BLaER1 (cell line): ENCODE data around the gene R3HDM2.

Experiments used
- H3K27ac ChIP-seq: shearing (Covaris generic); formaldehyde crosslinking; 2 replicates; pipeline ENCODE4 v1.8.1; 2022
- H3K27me3 ChIP-seq: shearing (Covaris generic); formaldehyde crosslinking; 2 replicates; pipeline ENCODE4 v1.8.1; 2022
- H3K36me3 ChIP-seq: shearing (Covaris generic); formaldehyde crosslinking; 2 replicates; pipeline ENCODE4 v1.8.1; 2022
- H3K4me1 ChIP-seq: shearing (Covaris generic); formaldehyde crosslinking; 2 replicates; pipeline ENCODE4 v1.8.1; 2022
- H3K4me2 ChIP-seq: shearing (Covaris generic); formaldehyde crosslinking; 2 replicates; pipeline ENCODE4 v1.8.1; 2022
- H3K4me3 ChIP-seq: shearing (Covaris generic); formaldehyde crosslinking; 2 replicates; pipeline ENCODE4 v1.8.1; 2022
- H3K9ac ChIP-seq: shearing (Covaris generic); formaldehyde crosslinking; 2 replicates; pipeline ENCODE4 v1.8.1; 2022
- H3K9me3 ChIP-seq: shearing (Covaris generic); formaldehyde crosslinking; 2 replicates; pipeline ENCODE4 v1.8.1; 2022
- H4K20me1 ChIP-seq: shearing (Covaris generic); formaldehyde crosslinking; 2 replicates; pipeline ENCODE4 v1.8.1; 2022
- Cebpa-rat ChIP-seq: shearing (Covaris generic); IDR thresholded peaks from 2 replicates; pipeline ENCODE4 v1.8.1; 2022

The R3HDM2 gene

GRCh38 chr12:57467915-57468314 lies 37.1 kb upstream of the R3HDM2 start:
- H3K27me3 ChIP-seq, result no peaks in the 10 kb centered on the region

GRCh38 chr12:57467212-57467874 lies 36.5 kb upstream of the R3HDM2 start:
- peaks cover 15% of the 10 kb centered on the region for H3K4me1 ChIP-seq
- H3K9ac ChIP-seq, result no peak overlapping the region
- no peak for TF ChIP-seq Cebpa-rat
- H3K27me3 ChIP-seq, result no peaks in the 10 kb centered on the region
- H3K27ac ChIP-seq, result no peak overlapping the region
- H4K20me1 ChIP-seq, result no peaks in the 10 kb centered on the region
- H3K9me3 ChIP-seq, result no peaks in the 10 kb centered on the region
- H3K4me3 ChIP-seq, result no peak overlapping the region
- no peak overlapping the region for H3K4me2 ChIP-seq
- peaks cover 33% of the 10 kb centered on the region; the same call in 1 of the 2 replicates for H3K36me3 ChIP-seq

More at GRCh38 chr12:57467915-57468314, 37.1 kb upstream of the R3HDM2 start:
- no peak overlapping the region for H3K4me3 ChIP-seq
- H3K36me3 ChIP-seq, result peaks cover 39% of the 10 kb centered on the region; the same call in 1 of the 2 replicates
- no peak for TF ChIP-seq Cebpa-rat
- H3K4me2 ChIP-seq, result no peak overlapping the region
- H3K9me3 ChIP-seq, result no peaks in the 10 kb centered on the region
- H4K20me1 ChIP-seq, result no peaks in the 10 kb centered on the region
- H3K27ac ChIP-seq, result no peak overlapping the region
- H3K9ac ChIP-seq, result no peak overlapping the region
- H3K4me1 ChIP-seq, result peaks cover 12% of the 10 kb centered on the region

- Histone ChIP-seq H3K9ac (no peak overlapping the region), H3K4me2 (no peak overlapping the region), H3K4me3 (no peak overlapping the region), H3K36me3 (peaks cover 19% of the 10 kb centered on the region; the same call in 1 of the 2 replicates), H3K4me1 (peaks cover 20% of the 10 kb centered on the region), H3K27ac (no peak overlapping the region), H4K20me1 (peaks cover 4% of the 10 kb centered on the region), H3K27me3 (peaks cover 11% of the 10 kb centered on the region), H3K9me3 (no peaks in the 10 kb centered on the region)
- TF ChIP-seq Cebpa-rat, result no peak
Observed at GRCh38 chr12:57465747-57466505, 35.1 kb upstream of the R3HDM2 start.

GRCh38 chr12:57465030-57465746 lies 34.3 kb upstream of the R3HDM2 start:
- Histone ChIP-seq H4K20me1 (peaks cover 7% of the 10 kb centered on the region), H3K36me3 (peaks cover 12% of the 10 kb centered on the region; the same call in 1 of the 2 replicates), H3K4me2 (no peak overlapping the region), H3K27ac (no peak overlapping the region), H3K9me3 (no peaks in the 10 kb centered on the region), H3K4me3 (no peak overlapping the region), H3K9ac (no peak overlapping the region), H3K4me1 (peaks cover 28% of the 10 kb centered on the region), H3K27me3 (peaks cover 18% of the 10 kb centered on the region)
- no peak for TF ChIP-seq Cebpa-rat

- H3K9me3 ChIP-seq, result no peaks in the 10 kb centered on the region
- no peak overlapping the region for H3K4me3 ChIP-seq
- peaks cover 20% of the 10 kb centered on the region for H3K27me3 ChIP-seq
- H3K4me2 ChIP-seq, result no peak overlapping the region
- peaks cover 28% of the 10 kb centered on the region for H3K4me1 ChIP-seq
- H4K20me1 ChIP-seq, result peaks cover 7% of the 10 kb centered on the region
- peaks cover 6% of the 10 kb centered on the region; the same call in 1 of the 2 replicates for H3K36me3 ChIP-seq
- H3K27ac ChIP-seq, result no peak overlapping the region
- TF ChIP-seq Cebpa-rat, result no peak
- H3K9ac ChIP-seq, result no peak overlapping the region
Observed at GRCh38 chr12:57464569-57464968, 33.7 kb upstream of the R3HDM2 start.

GRCh38 chr12:57462912-57463253 lies 32.0 kb upstream of the R3HDM2 start:
- H3K4me3 ChIP-seq, result no peak overlapping the region
- H3K9me3 ChIP-seq, result no peaks in the 10 kb centered on the region

GRCh38 chr12:57462251-57462911 lies 31.5 kb upstream of the R3HDM2 start:
- peak overlapping the region; percentile 98 for H3K4me2 ChIP-seq
- no peaks in the 10 kb centered on the region for H3K36me3 ChIP-seq
- no peaks in the 10 kb centered on the region for H3K9me3 ChIP-seq
- H4K20me1 ChIP-seq, result peaks cover 7% of the 10 kb centered on the region
- no peak for TF ChIP-seq Cebpa-rat
- peaks cover 20% of the 10 kb centered on the region for H3K27me3 ChIP-seq
- H3K4me1 ChIP-seq, result peaks cover 41% of the 10 kb centered on the region
- H3K4me3 ChIP-seq, result peak overlapping the region; percentile 70
- peak overlapping the region; percentile 74 for H3K9ac ChIP-seq
- no peak overlapping the region for H3K27ac ChIP-seq

More at GRCh38 chr12:57462912-57463253, 32.0 kb upstream of the R3HDM2 start:
- no peaks in the 10 kb centered on the region for H3K36me3 ChIP-seq
- no peak overlapping the region for H3K9ac ChIP-seq
- H4K20me1 ChIP-seq, result peaks cover 7% of the 10 kb centered on the region
- H3K4me1 ChIP-seq, result peaks cover 38% of the 10 kb centered on the region
- H3K27me3 ChIP-seq, result peaks cover 20% of the 10 kb centered on the region
- no peak for TF ChIP-seq Cebpa-rat
- H3K4me2 ChIP-seq, result peak overlapping the region; percentile 98
- H3K27ac ChIP-seq, result no peak overlapping the region

- peak overlapping the region; percentile 70 for H3K4me3 ChIP-seq
- H3K9ac ChIP-seq, result peak overlapping the region; percentile 74
- peaks cover 44% of the 10 kb centered on the region for H3K4me1 ChIP-seq
- H3K36me3 ChIP-seq, result no peaks in the 10 kb centered on the region
- H3K4me2 ChIP-seq, result peak overlapping the region; percentile 98
- H3K27me3 ChIP-seq, result peaks cover 20% of the 10 kb centered on the region
- no peaks in the 10 kb centered on the region for H3K9me3 ChIP-seq
- peaks cover 7% of the 10 kb centered on the region for H4K20me1 ChIP-seq
- no peak overlapping the region for H3K27ac ChIP-seq
- TF ChIP-seq Cebpa-rat, result no peak
Observed at GRCh38 chr12:57461917-57462250, 31.0 kb upstream of the R3HDM2 start.

GRCh38 chr12:57461276-57461916 lies 30.6 kb upstream of the R3HDM2 start:
- Histone ChIP-seq H4K20me1 (peaks cover 7% of the 10 kb centered on the region), H3K9me3 (no peaks in the 10 kb centered on the region), H3K4me3 (peak overlapping the region; percentile 70), H3K4me1 (peaks cover 48% of the 10 kb centered on the region), H3K9ac (peak overlapping the region; percentile 74), H3K4me2 (peak overlapping the region; percentile 98), H3K27me3 (peaks cover 20% of the 10 kb centered on the region), H3K36me3 (no peaks in the 10 kb centered on the region), H3K27ac (no peak overlapping the region)
- no peak for TF ChIP-seq Cebpa-rat
